Hepatocyte (in vitro differentiated cells): ENCODE measurements around the gene TDRD12. TPM values are rescaled to one million over a fixed set of nuclear protein-coding genes. Genes with fewer than 3 reads are reported as not detected.

Experiments used
- DNase-seq: peaks from one replicate; pipeline ENCODE4 v3.0.0-alpha.2; 2016; ENCODE audit warnings: low spot score
- H2AFZ ChIP-seq: fragments of 200-600 bp; sonication (generic); 2 replicates; pipeline ENCODE4 v1.6.0; 2016; ENCODE audit warnings: antibody characterized with exemption, mild to moderate bottlenecking
- H3K27ac ChIP-seq: fragments of 200-600 bp; sonication (generic); 2 replicates; pipeline ENCODE4 v1.5.1; 2016; ENCODE audit warnings: mild to moderate bottlenecking
- H3K27me3 ChIP-seq: fragments of 200-600 bp; sonication (generic); 2 replicates; pipeline ENCODE4 v1.6.1; 2016
- H3K36me3 ChIP-seq: fragments of 200-600 bp; sonication (generic); replicated peaks from 2 replicates; pipeline ENCODE4 v1.5.1; 2016; ENCODE audit warnings: low read depth; ENCODE audit not compliant: insufficient read depth
- H3K4me1 ChIP-seq: fragments of 200-600 bp; sonication (generic); 2 replicates; pipeline ENCODE4 v1.5.1; 2016; ENCODE audit warnings: mild to moderate bottlenecking, moderate library complexity; ENCODE audit not compliant: insufficient read depth
- H3K4me2 ChIP-seq: fragments of 200-600 bp; sonication (generic); 2 replicates; pipeline ENCODE4 v1.6.0; 2016
- H3K4me3 ChIP-seq: fragments of 200-600 bp; sonication (generic); 2 replicates; pipeline ENCODE4 v1.5.1; 2016; ENCODE audit warnings: mild to moderate bottlenecking
- H3K79me2 ChIP-seq: fragments of 200-600 bp; sonication (generic); 2 replicates; pipeline ENCODE4 v1.6.0; 2017; ENCODE audit warnings: mild to moderate bottlenecking
- H3K9me2 ChIP-seq: fragments of 200-600 bp; sonication (generic); replicated peaks from 2 replicates; pipeline ENCODE4 v1.6.0; 2017; ENCODE audit warnings: mild to moderate bottlenecking; ENCODE audit not compliant: insufficient read depth
- H3K9me3 ChIP-seq: fragments of 200-600 bp; sonication (generic); 2 replicates; pipeline ENCODE4 v1.5.1; 2016; ENCODE audit warnings: low read depth, mild to moderate bottlenecking
- H4K20me1 ChIP-seq: fragments of 200-600 bp; sonication (generic); 2 replicates; pipeline ENCODE4 v1.6.0; 2016; ENCODE audit warnings: mild to moderate bottlenecking; ENCODE audit not compliant: insufficient read depth, poor library complexity, severe bottlenecking
- CTCF ChIP-seq: fragments of 200-600 bp; sonication (generic); IDR thresholded peaks from 2 replicates; pipeline ENCODE4 v1.5.1; 2016; ENCODE audit warnings: antibody characterized with exemption, mild to moderate bottlenecking; ENCODE audit not compliant: poor library complexity
- EZH2 ChIP-seq: fragments of 200-600 bp; sonication (generic); IDR thresholded peaks from 2 replicates; pipeline ENCODE4 v1.6.1; 2016; ENCODE audit warnings: antibody characterized with exemption, mild to moderate bottlenecking, borderline replicate concordance
- EZH2phosphoT487 ChIP-seq: fragments of 200-600 bp; sonication (generic); IDR thresholded peaks from one replicate; pipeline ENCODE4 v1.6.1; 2018; ENCODE audit warnings: antibody characterized with exemption, mild to moderate bottlenecking, low read depth, moderate library complexity; ENCODE audit not compliant: unreplicated experiment, severe bottlenecking
- WGBS: methylation state at CpG from one replicate; pipeline ENCODE4 v1.1.6; 2016; ENCODE audit warnings: low lambda C conversion rate; ENCODE audit errors: missing lambda C conversion rate; 5-methylcytosine and 5-hydroxymethylcytosine counted together
- polyA plus RNA-seq: library from polyadenylated mRNA; unstranded; fragments of >200 nt; fragmentation: Nextera tagmentation; extraction: Ambion mirVana; gene quantifications from 2 replicates; pipeline ENCODE4 v1.2.1, GENCODE V29; 2016
- total RNA-seq: library from RNA; depleted of rRNA; stranded (reverse); fragments of >200 nt; gene quantifications from 2 replicates; pipeline ENCODE4 v1.2.3, GENCODE V29; 2014

Gene TDRD12
- total and polyA plus RNA-seq, 2 experiments from 2014 or later = 0.10 TPM; not detected in 1

DNA sequence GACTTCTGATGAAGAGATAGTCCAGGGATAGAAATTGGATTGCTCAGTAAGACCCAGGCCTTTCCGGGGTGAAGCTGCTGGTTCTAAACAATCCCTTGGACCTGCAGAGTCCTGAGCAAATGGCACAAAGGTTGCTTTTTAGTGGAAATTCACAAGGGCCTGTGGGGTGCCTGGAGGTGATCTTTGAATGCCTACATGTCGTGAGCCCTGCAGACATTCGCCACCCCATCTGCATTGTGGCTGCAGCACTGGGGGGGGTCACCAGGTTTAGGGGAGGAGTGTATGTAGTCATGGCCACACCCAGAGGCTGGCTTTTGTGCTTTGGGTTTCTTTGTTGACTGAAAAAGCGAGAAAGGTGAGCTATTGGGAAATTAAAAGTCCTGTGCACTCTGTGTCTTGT is 108.6 kb downstream of the TDRD12 start:
- WGBS = 88% methylated on average over 4 of the region's 4 CpGs
- H3K4me1 ChIP-seq = no peaks in the 10 kb centered on the region
- H3K36me3 ChIP-seq = no peaks in the 10 kb centered on the region
- H3K27me3 ChIP-seq = no peaks in the 10 kb centered on the region
- no peak for TF ChIP-seq EZH2
- TF ChIP-seq EZH2phosphoT487 = no peak
- TF ChIP-seq CTCF = no peak
- no peaks in the 10 kb centered on the region for H3K9me3 ChIP-seq
- no peak overlapping the region for H2AFZ ChIP-seq
- no peak overlapping the region for H3K4me2 ChIP-seq
- no peak for DNase-seq
- H4K20me1 ChIP-seq = no peaks in the 10 kb centered on the region
- H3K9me2 ChIP-seq = no peaks in the 10 kb centered on the region
- H3K79me2 ChIP-seq = no peaks in the 10 kb centered on the region
- no peak overlapping the region for H3K4me3 ChIP-seq
- no peak overlapping the region for H3K27ac ChIP-seq

- H3K27ac ChIP-seq = no peak overlapping the region
- no peaks in the 10 kb centered on the region for H3K9me3 ChIP-seq
- no peaks in the 10 kb centered on the region for H3K9me2 ChIP-seq
- WGBS = 94% methylated on average over 15 of the region's 15 CpGs
- H2AFZ ChIP-seq = no peak overlapping the region
- H3K27me3 ChIP-seq = no peaks in the 10 kb centered on the region
- no peaks in the 10 kb centered on the region for H4K20me1 ChIP-seq
- H3K36me3 ChIP-seq = no peaks in the 10 kb centered on the region
- DNase-seq = no peak
- TF ChIP-seq CTCF (no peak), EZH2phosphoT487 (no peak), EZH2 (no peak)
- H3K4me1 ChIP-seq = no peaks in the 10 kb centered on the region
- H3K79me2 ChIP-seq = no peaks in the 10 kb centered on the region
- H3K4me3 ChIP-seq = no peak overlapping the region
- H3K4me2 ChIP-seq = no peak overlapping the region
These were observed 109.2 kb downstream of the TDRD12 start for GRCh38 chr19:32828643-32829344.

GRCh38 chr19:32829345-32829896 is 109.9 kb downstream of the TDRD12 start:
- H3K36me3 ChIP-seq = no peaks in the 10 kb centered on the region
- H2AFZ ChIP-seq = no peak overlapping the region
- TF ChIP-seq EZH2phosphoT487 = no peak
- TF ChIP-seq EZH2 = no peak
- TF ChIP-seq CTCF = no peak
- WGBS = 94% methylated on average over 10 of the region's 10 CpGs
- DNase-seq = no peak
- no peaks in the 10 kb centered on the region for H3K9me3 ChIP-seq
- H3K4me1 ChIP-seq = no peaks in the 10 kb centered on the region
- no peaks in the 10 kb centered on the region for H3K27me3 ChIP-seq
- no peak overlapping the region for H3K4me2 ChIP-seq
- H3K27ac ChIP-seq = no peak overlapping the region
- H3K4me3 ChIP-seq = no peak overlapping the region
- H3K9me2 ChIP-seq = no peaks in the 10 kb centered on the region
- no peaks in the 10 kb centered on the region for H3K79me2 ChIP-seq
- no peaks in the 10 kb centered on the region for H4K20me1 ChIP-seq
